ENCODE results near the gene SPDYE2.
"Not testable (repeated sequence)": the region's sequence is repeated elsewhere in the genome, so short reads cannot be mapped to it uniquely, and the experiment has no call there.

The SPDYE2 gene

DNA sequence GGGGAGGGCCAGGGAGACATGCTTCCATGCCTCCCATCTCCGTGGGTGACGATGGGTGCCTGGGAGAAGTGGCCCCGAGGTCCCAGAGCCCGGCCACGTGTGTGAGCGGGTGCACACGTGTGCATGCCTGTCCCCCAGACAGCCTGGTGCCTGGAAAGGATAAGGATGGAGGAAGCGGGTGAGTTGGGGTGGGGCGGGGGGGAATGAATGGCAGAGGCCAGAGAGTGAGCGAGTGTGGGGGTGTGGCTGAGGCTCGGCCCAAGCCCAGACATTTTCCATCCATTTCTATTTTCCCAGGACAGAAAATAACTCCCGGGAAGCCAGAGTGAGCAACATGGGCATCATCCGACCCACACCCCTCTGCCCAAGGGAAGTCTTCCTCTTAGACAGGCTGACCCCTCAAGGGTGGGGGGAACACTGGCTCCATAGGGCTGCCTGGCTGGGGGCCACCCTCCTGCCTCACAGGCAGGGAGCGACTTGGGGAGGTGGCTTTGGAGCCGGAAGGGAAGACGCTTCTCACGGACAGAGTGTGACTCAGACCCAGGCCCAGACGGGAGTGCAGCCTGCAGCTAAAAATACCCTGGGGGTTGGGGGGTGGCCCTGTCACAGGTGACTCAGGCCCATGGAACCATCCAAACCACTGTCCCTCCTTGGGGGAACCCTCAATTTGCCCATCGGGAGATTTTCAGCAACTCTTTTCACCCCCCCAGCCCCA, 53.6 kb downstream of the SPDYE2 start:
- DNase-seq (ENCODE audit: low spot score): not testable (repeated sequence)

DNA sequence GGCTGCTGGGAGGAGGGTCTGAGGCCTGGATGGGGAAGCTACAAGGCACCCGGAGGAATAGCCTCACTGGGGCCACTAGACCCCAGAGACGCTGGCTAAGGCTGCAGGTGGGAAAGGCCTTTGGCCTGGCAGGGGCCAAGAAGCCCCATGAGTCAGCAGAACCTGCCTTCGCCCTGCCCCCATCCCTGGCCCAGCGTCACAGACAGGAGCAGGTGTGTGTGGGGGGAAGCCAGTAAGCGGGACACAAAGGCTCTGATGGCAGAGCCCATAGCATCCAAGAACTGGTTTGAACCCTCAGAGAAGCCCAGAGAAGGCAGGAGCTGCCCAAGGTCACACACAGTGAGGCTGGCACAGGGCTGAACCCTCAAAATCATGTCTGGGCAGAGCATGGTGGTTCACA, 55.8 kb downstream of the SPDYE2 start:
- not testable (repeated sequence) for DNase-seq (ENCODE audit: low spot score)

DNA sequence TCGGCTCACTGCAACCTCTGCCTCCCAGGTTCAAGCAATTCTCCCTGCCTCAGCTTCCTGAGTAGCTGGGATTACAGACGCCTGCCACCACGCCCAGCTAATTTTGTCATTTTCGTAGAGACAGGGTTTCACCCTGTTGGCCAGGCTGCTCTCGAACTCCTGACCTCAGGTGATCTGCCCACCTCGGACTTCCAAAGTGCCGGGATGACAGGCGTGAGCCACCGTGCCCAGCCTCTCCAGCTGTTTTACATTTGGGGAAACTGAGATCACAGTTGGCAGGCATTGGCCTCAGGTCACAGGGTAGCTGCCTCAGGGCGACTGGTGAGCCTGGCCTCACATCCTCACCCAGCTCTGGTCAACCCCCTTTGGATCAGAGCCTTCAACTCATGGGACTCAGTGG, 58.7 kb downstream of the SPDYE2 start:
- DNase-seq (ENCODE audit: low spot score): not testable (repeated sequence)

DNA sequence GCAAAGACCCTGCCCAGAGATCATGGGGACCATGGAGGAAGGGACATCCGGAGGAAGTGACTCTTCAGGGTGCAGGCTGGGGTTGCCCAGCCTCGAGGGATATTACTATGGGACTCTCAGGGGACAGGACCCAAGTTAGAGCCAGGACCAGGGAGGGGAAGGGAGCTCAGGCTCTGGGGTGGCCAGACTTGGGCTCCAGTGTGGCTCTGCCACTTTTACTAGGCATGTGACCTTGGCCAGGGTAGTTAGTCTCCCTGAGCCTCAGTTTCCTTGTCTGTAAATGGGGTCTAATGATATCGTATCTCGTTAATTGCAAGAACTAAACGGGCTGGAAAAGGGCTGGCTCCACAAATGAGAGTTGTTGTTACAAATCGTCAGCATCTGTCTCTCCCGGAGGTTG, 59.4 kb downstream of the SPDYE2 start:
- DNase-seq (ENCODE audit: low spot score): not testable (repeated sequence)

DNA sequence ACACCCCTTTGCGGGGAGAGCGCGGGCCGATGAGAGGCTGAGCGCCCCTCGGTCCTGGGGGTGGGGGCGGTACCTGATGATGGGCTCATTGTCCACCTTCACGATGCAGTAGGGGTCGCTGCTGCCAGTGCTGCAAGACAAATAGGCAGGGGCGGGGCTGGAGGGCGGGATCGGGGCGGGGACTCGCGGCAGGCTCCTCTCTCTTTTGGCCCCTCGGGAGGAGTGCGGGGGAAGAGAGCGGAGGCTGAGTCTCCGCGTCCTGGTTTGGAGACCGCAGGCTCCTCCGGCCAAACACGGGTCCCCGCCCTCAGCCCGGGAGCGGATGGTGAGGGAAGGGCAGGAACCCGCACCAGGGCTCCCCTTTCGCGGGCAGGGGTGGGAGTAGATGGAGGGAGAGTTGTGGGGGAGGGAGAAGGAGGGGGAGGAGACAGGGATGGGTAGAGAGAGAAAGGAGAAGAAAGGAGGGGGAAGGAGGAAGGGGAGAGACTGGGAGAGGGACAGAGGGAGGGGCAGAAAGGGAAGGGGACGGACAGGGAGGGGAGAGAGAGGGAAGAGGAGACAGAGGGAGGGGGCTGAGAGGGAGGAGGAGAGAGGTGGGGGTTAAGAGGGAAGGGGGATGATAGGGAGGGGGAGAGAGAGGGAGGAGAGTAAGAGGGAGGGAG, 60.1 kb downstream of the SPDYE2 start:
- not testable (repeated sequence) for DNase-seq (ENCODE audit: low spot score)

DNA sequence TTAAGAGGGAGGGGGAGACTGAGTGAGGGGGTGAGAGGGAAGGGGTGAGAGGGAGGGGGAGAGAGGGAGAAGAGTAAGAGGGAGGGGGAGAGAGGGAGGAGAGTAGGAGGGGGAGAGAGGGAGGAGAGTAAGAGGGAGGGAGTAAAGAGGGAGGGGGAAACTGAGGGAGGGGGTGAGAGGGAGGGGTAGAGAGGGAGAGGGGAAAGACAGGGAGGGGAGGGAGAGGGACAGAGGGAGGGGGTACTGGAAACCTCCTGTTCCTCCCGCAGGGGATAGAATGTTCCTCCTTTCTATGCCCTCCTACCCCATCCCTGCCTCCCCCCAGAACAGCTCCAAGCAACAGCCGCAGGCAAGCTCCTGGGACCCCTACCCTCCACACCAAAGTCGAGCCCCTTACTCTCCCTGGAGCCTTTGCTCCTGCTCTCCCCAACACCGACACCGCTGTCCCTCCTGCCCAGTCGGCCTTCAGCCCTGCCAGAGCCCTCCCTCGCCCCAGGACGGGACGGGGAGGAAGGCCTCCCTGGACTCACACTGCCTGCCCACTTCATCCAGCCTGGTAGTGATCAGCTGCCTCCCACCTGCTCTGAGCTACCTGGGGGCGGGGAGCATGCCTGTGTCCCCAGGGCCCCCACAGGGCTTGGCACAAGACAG, 60.8 kb downstream of the SPDYE2 start:
- DNase-seq (ENCODE audit: low spot score): not testable (repeated sequence)
